Mucosa of stomach (tissue), 1 donor: ENCODE measurements around the gene NCOA4.
"Not testable (repeated sequence)": the region's sequence is repeated elsewhere in the genome, so short reads cannot be mapped to it uniquely, and the experiment has no call there.

Source experiments
- H3K27me3 ChIP-seq: one replicate; pipeline ENCODE4 v1.7.0; 2013; ENCODE audit warnings: mild to moderate bottlenecking, low read length; ENCODE audit not compliant: control insufficient read depth, insufficient read depth
- H3K36me3 ChIP-seq: one replicate; pipeline ENCODE4 v1.7.0; 2013; ENCODE audit warnings: low read length; ENCODE audit not compliant: control insufficient read depth, insufficient read depth
- H3K4me1 ChIP-seq: one replicate; pipeline ENCODE4 v1.7.0; 2013; ENCODE audit warnings: mild to moderate bottlenecking, low read length; ENCODE audit not compliant: control insufficient read depth, insufficient read depth
- H3K4me3 ChIP-seq: one replicate; pipeline ENCODE4 v1.7.0; 2013; ENCODE audit warnings: low read length
- H3K9ac ChIP-seq: one replicate; pipeline ENCODE4 v1.7.0; 2013; ENCODE audit warnings: mild to moderate bottlenecking, low read length, moderate library complexity
- H3K9me3 ChIP-seq: one replicate; pipeline ENCODE4 v1.7.0; 2013; ENCODE audit warnings: mild to moderate bottlenecking, low read length, moderate library complexity; ENCODE audit not compliant: control insufficient read depth
- donor health status: Pancreatic carcinoma.

NCOA4 gene

DNA sequence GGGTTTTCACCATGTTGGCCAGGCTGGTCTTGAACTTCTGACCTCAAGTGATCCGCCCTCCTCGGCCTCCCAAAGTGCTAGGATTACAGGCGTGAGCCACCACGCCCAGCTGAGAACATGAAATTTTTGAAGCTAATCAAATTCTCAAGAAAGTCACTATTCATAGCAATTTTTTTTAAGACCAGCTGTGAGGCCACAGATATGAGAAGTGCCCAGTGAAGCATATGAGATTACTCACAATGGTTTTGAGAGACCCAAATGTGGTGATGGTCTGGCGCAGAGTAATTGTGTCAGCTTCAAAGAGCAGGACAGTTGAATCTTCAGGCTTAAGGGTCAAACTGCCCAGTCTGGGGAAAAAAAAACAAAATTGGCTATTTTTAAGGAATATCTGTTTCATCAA, 16.2 kb downstream of the NCOA4 start:
- Histone ChIP-seq H3K4me3 (no peak overlapping the region), H3K4me1 (peaks cover 33% of the 10 kb centered on the region), H3K9ac (no peak overlapping the region), H3K27me3 (no peaks in the 10 kb centered on the region), H3K36me3 (peaks cover 12% of the 10 kb centered on the region), H3K9me3 (no peaks in the 10 kb centered on the region)

DNA sequence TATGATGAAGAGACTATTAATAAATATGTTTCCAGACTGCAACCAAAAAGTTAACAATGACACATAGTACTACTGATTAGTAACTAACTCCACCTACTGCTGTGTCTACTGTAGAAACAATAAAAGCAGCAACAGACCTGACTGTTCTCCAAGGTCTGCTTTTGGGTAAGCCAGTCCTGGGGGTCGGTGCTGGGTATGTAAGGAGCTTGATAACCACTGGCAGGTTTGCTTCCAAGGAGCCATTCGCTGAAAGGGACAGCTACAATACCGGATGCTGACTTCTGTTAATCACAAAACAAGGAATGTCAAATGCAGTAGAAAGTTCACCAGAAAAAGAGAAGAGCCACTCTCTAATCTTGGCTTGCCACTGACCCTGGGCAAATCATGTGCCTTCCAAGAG, 17.7 kb downstream of the NCOA4 start:
- no peaks in the 10 kb centered on the region for H3K9me3 ChIP-seq
- no peak overlapping the region for H3K4me3 ChIP-seq
- no peaks in the 10 kb centered on the region for H3K27me3 ChIP-seq
- H3K9ac ChIP-seq: no peak overlapping the region
- peaks cover 13% of the 10 kb centered on the region for H3K36me3 ChIP-seq
- H3K4me1 ChIP-seq: peaks cover 22% of the 10 kb centered on the region

DNA sequence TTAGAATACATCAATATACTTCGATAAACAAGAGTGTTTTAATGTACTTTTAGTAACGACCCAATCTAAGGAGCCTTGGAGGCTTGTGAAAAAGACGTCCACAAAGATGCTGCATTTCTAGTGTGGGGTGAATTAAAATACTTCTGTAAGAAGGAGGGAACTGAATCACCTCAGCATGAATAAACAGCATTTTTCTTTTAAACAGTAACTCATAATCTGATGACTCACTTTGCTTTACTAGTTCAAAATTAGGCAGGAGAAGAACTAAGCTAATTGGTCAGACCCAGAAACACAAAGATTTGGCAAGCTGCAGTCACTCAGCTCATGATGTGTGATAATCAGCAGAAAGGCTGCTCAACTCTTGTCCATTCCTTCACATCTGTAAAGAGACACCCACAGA, 24.2 kb downstream of the NCOA4 start:
- Histone ChIP-seq H3K4me3 (no peak overlapping the region), H3K36me3 (peaks cover 8% of the 10 kb centered on the region), H3K9me3 (no peaks in the 10 kb centered on the region), H3K9ac (no peak overlapping the region), H3K4me1 (peaks cover 20% of the 10 kb centered on the region), H3K27me3 (no peaks in the 10 kb centered on the region)

DNA sequence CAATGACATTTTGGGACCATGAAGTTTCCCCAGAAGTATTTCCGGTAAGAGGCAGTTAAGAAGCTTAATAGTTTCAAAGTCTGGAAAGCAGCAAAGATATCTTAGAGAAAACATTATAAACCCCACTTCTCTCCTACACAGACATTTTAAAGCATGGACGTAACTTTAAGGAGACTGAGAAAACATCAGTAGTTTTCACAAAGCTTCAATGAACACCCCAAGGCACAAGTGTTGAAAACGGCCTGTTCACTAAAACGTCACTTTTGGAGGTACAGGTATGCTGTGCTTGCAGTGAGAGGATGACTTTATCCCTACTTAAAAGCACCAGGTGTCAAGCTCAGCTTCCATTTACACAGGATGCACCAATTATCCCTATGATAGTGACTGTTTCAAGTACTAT, 25.0 kb downstream of the NCOA4 start:
- Histone ChIP-seq H3K4me1 (peaks cover 20% of the 10 kb centered on the region), H3K9me3 (no peaks in the 10 kb centered on the region), H3K9ac (no peak overlapping the region), H3K4me3 (no peak overlapping the region), H3K27me3 (no peaks in the 10 kb centered on the region), H3K36me3 (peaks cover 8% of the 10 kb centered on the region)

DNA sequence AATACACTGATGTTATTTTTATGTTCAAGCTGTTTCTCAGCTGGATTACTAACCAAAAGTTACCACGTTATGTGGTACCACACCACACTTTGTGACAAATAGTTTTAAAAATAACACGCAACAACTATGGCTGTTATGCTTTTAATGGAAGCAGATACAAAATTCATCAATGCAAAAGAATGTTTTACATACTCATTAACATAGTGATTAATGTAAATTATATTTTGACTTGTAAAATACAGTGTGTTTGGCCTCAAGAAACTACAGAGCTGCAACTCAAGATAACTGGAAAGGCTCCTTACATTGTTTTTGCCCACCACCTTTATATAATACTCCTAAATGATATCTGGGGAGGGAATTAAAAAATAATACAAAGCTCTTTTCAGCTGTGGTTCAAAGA, 25.5 kb downstream of the NCOA4 start:
- no peaks in the 10 kb centered on the region for H3K27me3 ChIP-seq
- no peaks in the 10 kb centered on the region for H3K9me3 ChIP-seq
- no peak overlapping the region for H3K4me3 ChIP-seq
- H3K36me3 ChIP-seq: peaks cover 4% of the 10 kb centered on the region
- H3K4me1 ChIP-seq: peaks cover 20% of the 10 kb centered on the region
- H3K9ac ChIP-seq: no peak overlapping the region

DNA sequence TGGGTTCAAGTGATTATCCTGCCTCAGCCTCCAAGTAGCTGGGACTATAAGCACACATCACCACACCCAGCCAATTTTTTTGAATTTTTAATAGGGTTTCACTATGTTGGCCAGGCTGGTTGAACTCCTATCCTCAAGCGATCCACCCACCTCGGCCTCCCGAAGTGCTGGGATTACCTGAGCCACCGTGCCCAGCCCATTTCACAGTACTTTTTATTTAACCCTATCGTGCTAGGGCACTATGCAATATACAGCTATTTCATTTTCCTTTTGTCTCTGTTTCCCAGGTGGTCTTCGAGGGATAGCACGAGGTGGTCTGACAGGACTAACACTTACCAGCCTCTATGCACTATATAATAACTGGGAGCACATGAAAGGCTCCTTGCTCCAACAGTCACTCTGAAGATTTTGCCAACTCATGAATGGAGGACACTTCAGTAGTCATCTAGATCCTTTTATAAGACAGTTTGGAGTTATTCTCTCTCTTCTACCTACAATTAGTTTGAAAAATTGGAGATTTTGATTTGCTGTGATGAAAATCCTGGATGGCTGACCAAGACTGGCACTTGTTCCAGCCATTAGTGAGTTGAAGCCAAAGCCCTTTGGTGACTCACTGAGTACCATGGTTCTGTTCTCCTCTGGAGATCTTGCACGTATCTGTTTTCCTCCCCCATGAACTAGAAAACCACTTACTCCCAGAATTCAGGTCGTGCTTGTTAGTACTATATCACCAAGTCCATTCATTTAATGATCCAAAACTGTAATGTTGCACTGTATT, 27.3 kb downstream of the NCOA4 start:
- no peak overlapping the region for H3K9ac ChIP-seq
- H3K36me3 ChIP-seq: peaks cover 4% of the 10 kb centered on the region
- H3K4me1 ChIP-seq: peaks cover 20% of the 10 kb centered on the region
- H3K4me3 ChIP-seq: no peak overlapping the region
- H3K9me3 ChIP-seq: no peaks in the 10 kb centered on the region
- no peaks in the 10 kb centered on the region for H3K27me3 ChIP-seq

DNA sequence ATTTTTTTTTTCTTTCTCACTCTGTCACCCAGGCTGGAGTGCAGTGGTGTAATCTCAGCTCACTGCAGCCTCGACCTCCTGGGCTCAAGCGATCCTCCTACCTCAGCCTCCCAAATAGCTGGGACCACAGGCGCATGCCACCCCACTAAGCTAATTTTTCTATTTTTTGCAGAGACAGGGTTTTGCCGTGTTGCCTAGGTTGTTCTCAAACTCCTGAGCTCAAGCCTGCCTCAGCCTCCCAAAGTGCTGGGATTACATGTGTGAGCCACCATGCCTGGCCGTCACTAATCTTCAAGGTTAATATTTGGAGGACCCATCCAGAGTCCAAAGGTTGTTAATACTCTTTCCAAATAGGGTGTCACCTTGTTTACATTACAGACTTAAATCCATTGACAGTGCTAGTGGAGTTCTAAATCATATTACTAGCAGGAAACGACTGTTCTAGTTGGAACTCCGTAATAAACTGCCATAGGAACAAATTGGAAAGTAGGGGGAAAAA, 28.2 kb downstream of the NCOA4 start:
- H3K4me1 ChIP-seq: peaks cover 20% of the 10 kb centered on the region
- not testable (repeated sequence) for H3K9ac ChIP-seq, H3K36me3 ChIP-seq, H3K27me3 ChIP-seq, H3K4me3 ChIP-seq, H3K9me3 ChIP-seq

DNA sequence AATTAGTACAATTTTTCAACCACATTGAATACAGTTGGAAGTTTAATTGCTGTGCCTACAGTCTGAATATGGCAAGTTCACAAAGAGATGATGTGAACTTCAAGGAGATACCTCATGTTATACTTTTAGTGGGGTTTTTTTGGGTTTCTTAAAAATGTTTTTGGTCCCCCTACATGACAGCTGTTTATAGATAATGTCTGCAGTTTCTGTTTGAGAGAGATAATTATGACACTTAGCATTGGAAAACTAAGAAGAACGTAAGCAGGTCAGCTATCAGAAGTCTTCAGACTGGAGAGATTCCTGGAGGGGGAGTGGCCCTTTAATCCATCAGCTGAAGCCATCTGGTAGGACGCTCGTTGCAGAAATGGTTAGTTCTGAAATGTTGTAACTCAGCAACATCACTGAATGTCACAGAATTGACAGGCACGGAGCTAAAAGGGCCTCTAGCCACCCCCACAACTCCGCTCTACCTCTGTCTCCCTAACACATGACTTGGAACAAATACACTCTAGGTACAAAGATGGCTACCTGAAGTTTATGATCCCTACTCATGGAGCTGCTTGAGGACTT, 29.2 kb downstream of the NCOA4 start:
- H3K36me3 ChIP-seq: no peaks in the 10 kb centered on the region
- peaks cover 16% of the 10 kb centered on the region for H3K4me1 ChIP-seq
- no peak overlapping the region for H3K9ac ChIP-seq
- no peaks in the 10 kb centered on the region for H3K9me3 ChIP-seq
- H3K4me3 ChIP-seq: no peak overlapping the region
- no peaks in the 10 kb centered on the region for H3K27me3 ChIP-seq

DNA sequence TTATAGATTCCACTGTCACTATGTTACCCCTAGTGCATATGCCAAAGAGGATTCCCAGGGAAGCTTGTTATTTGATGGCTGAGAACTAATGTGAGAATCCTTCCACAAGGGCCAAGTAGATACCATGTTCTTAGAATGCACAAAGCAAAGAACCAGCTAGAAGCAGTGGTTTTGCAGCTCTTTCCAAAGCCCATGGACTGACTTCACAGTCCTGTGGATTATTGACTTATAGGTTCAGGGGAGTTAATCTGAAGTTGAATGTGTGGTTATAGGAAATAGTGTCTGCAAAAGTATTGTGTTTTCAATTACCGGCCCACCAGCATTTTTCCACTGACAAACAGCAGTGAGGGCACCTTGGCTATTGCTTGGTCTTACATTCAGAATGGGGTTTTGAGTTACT, 29.9 kb downstream of the NCOA4 start:
- Histone ChIP-seq H3K27me3 (no peaks in the 10 kb centered on the region), H3K9me3 (no peaks in the 10 kb centered on the region), H3K4me1 (peaks cover 16% of the 10 kb centered on the region), H3K36me3 (no peaks in the 10 kb centered on the region), H3K9ac (no peak overlapping the region), H3K4me3 (no peak overlapping the region)

DNA sequence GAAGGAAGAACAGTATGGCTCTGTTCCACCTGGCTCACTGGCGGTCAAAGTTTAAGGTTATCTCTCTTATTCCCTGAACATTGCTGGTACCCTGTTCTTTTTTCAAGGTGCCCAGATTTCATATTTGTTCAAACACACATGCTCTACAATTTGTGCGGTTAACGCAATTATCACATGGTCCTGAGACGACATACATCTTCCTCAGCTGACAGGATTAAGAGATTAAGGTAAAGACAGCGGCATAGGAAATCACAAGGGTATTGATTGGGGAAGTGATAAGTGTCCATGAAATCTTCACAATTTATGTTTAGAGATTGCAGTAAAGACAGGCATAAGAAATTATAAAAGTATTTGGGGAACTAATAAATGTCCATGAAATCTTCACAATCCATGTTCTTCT, 30.5 kb downstream of the NCOA4 start:
- not testable (repeated sequence) for H3K36me3 ChIP-seq, H3K9me3 ChIP-seq, H3K27me3 ChIP-seq, H3K4me3 ChIP-seq, H3K9ac ChIP-seq
- H3K4me1 ChIP-seq: peaks cover 16% of the 10 kb centered on the region

DNA sequence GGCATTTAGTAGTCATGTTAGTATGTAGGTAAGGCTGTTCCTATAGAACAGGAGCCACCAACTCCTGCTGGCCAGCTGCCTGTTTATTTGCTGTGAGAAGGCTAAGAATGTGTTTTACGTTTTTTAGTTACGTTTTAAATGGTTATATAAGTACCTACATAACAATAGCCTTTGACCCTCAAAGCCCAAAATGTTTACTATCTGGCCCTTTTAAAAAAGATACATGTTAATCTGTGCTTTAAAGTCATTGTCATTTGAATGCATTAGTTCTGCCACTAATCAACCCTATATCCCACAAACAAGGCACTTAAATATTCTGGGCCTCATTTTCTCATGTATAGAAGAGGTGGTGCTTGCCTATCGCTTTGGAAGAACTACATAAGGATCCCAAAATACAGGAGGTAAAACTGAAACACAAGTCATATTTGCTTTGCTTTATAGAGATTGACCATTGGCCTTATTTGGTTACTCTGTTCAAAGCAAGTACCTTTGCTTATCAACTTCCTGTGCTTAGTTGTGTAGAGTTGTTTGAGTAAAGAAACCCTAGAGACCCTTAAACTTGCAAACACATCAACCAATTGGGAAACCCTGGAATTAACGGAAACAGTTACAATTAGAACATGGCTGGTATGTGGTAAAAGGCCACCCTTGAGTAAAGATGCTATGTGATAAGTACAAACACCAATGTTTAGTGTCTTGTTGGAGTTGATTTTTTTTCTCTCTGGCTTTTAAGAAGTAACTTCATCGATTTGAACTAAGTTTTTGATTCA, 32.2 kb downstream of the NCOA4 start:
- H3K36me3 ChIP-seq: no peaks in the 10 kb centered on the region
- peaks cover 13% of the 10 kb centered on the region for H3K4me1 ChIP-seq
- no peak overlapping the region for H3K9ac ChIP-seq
- H3K9me3 ChIP-seq: no peaks in the 10 kb centered on the region
- no peak overlapping the region for H3K4me3 ChIP-seq
- H3K27me3 ChIP-seq: no peaks in the 10 kb centered on the region

DNA sequence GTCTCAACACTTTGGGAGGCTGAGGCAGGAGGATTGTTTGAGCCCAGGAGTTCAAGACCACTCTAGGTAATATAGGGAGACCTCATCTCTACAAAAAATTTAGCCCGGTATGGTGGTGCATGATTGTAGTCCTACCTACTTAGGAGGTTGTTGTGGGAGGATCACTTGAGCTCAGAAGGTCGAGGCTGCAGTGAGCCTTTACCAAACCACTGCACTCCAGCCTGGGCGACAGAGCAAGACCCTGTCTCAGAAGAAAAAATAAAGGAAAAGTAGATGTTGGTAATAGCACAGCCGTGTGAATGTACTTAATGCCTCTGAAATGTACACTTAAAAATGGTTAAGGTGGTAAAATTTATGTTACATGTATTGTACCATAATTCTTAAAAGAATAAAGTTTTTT, 32.9 kb downstream of the NCOA4 start:
- H3K9ac ChIP-seq: no peak overlapping the region

More for the DNA sequence above, 32.9 kb downstream of the NCOA4 start:
- no peaks in the 10 kb centered on the region for H3K27me3 ChIP-seq
- no peaks in the 10 kb centered on the region for H3K36me3 ChIP-seq
- peaks cover 7% of the 10 kb centered on the region for H3K4me1 ChIP-seq
- no peak overlapping the region for H3K4me3 ChIP-seq
- no peaks in the 10 kb centered on the region for H3K9me3 ChIP-seq
